Measurements from ENCODE around the gene IFT122.
"Not testable (repeated sequence)": the region's sequence is repeated elsewhere in the genome, so short reads cannot be mapped to it uniquely, and the experiment has no call there.

Gene IFT122

DNA sequence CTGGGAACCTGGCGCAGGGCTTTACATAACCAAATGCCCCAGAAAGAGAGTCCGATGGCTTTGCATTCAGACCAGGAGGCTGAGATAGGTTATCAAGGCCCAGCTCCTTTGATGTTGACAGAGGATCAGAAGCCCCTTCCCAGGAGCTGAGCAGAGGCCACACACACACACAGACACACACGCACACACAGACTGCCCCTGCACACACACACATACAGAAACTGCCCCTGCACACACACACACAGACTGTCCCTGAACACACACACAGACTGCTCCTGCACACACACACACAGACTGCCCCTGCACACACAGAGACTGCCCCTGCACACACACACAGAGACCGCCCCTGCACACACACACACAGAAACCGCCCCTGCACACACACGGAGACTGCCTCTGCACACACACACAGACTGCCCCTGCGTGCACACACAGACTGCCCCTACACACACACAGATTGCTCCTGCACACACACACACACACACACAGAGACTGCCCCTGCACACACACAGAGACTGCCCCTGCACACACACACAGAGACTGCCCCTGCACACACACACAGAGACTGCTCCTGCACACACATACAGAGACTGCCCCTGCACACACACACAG lies 75.9 kb downstream of the IFT122 start:
- not testable (repeated sequence) for DNase-seq (ENCODE audit: low read depth in 2 of 2)

DNA sequence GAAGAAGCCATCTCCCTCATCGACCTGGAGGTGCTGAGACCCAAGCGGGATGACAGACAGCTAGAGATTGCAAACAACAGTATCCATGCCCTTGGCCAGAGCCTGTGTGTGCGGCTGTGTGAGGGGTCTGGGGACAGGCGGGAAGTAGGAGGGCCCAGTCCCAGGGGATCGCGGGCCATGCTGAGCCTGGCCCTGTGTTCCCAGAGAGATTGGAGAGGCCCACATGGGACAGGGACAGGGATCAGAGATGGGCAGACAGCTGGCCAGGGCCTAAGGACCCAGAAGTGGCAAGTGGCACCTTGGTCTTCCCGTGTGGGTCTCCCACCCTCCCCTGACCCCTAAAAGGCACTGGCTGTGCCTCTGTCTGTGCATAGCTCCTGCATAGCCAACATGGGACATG lies 77.5 kb downstream of the IFT122 start:
- DNase-seq (ENCODE audit: low read depth in 2 of 2): no peak

DNA sequence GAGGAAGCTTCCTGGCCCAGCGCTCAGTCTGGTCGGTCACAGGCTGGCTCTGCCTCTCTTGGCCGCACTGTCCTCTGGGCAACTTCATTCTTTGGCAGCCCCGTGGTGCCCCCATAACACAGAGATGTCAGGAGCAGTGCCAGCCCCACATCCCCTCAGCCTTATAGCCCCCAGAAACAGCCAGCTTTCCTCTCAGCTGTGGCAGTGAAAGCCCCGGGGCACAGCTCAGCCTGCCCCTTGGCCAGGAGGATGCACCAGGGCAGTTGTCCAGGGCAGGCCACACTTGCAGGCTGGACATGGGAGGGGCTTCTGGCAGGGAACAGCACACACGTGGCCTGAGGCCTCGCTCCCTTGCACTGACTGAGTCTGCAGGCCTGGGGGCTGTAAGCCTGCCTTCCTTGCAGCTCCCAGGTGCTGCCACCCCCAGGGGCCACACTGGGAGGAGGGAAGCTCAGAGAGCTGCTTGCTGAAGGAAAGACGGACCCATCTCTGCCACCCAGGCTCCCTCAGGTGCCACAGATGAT lies 78.1 kb downstream of the IFT122 start:
- no peak for DNase-seq (ENCODE audit: low read depth in 2 of 2)

DNA sequence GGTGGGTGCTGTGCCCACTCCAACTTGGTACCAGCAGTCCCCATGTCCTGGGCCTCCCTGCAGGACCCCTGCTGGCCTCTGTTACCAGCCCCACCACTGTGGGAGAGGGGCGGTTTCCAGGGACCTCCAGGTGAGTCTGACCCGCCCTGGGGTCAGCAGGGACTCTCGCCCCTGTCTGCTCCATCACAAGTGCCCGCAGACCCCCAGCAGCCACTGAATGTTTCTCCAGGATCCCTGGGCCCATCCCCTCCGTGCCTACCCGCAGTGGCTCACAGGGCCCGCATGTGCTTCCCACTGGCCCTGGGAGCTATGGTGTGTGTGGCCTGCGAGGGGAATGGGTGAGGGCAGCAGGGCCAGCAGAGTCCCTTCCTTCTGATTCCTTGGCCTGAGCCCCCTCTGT lies 78.6 kb downstream of the IFT122 start:
- DNase-seq (ENCODE audit: low read depth in 2 of 2): no peak

DNA sequence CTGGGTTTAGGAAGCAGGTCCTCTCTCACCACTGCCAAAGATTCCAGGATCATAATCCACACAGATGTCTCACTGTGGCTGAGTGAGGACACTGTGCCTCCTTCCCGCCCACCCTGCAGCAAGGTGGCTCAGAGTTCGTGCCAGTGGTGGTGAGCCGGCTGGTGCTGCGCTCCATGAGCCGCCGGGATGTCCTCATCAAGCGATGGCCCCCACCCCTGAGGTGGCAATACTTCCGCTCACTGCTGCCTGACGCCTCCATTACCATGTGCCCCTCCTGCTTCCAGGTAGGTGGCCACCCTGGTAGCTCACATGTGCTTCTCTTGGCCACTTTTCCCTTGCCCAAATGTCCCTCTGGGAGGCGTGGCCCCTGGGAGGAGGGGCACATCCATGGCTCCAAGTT lies 79.4 kb downstream of the IFT122 start:
- no peak for DNase-seq (ENCODE audit: low read depth in 2 of 2)

DNA sequence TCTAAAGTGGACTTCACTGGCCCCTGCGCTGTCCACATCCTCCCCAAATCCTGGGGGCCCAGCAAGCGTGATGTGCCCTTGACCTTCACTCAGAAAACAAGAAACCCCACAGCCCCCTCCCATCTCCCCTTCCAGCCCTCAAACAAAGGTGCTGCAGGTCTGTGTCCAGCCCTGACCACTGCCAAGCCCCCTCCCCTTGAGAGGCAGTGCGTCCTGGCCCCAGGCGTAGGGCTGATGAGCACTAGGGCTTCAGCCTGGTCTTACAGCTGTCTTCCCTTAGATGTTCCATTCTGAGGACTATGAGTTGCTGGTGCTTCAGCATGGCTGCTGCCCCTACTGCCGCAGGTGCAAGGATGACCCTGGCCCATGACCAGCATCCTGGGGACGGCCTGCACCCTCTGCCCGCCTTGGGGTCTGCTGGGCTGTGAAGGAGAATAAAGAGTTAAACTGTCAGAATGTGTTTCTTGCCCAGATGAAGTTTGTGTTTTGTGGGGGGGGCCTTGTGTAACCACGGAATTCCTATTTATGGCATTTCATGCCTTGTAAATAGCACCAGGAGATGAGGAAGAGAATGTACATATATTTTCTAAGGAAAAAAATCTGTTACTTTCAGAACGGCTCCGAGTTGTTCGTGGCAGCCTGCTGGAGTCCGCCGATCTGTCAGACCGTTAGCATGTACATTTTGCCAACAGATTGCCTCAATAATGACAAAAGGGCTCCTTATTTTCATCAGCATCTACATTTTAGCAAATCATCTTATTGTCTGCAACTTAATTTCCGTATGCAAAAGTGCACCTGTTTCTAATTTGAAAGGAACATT lies 80.1 kb downstream of the IFT122 start:
- DNase-seq (ENCODE audit: low read depth in 2 of 2): no peak

DNA sequence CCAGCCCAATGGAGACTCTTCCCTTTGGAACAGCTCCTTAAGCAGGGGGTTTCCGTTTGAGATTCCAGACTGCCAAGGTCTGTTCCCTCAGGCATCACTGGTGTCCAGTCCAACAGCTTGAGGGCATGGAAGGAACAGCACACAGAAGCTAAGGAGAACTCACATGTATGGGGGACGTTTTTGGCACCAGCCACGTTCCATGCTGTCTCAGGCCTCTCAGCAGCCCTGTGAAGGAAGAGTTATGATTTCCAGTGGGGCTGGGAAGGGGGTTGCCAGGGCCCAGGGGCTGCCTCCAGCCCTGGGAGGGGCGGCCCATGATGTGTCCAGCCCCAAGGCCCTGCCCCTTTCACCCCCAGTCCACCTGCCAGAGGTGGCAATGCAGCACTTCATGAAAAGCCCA lies 80.9 kb downstream of the IFT122 start:
- no peak for DNase-seq (ENCODE audit: low read depth in 2 of 2)

DNA sequence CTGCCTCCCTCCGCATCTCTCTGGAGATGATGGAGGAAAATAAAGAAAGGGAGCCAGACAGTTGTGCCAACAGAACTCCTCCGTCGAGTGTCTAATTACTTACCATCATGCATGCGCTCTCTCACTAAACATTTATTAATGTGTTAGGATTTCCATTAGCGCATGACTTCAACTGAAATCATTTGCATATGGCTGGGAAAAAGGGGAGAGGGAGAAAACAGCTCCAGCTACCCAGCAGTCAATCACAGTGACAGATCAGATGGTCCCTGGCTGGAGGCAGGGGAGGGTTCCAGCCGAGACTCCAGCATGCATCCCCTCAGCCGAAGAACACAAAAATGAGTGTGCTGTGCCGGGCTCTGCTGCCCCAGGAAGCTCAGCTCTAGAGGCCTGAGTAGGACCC lies 81.6 kb downstream of the IFT122 start:
- no peak for DNase-seq (ENCODE audit: low read depth in 2 of 2)

DNA sequence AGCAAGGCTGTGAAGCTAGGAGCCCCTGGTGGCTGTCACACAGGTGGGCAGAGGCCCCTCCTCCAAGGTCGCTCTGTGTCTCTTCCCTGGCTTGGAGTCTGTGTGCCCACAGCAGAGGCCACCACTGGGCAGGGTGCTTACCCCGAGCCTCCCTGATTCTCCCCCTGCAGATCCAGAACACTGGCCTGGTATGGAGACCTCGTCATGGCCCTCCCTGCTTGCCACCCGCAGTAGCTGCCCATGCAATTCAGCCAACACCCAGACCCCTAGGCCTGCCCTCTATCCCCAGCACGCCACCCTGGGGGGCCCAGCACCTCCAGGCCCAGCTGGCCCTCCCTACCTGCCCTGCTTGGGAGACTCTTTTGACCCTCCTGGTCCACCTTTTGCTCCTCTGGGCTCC lies 82.9 kb downstream of the IFT122 start:
- no peak for DNase-seq (ENCODE audit: low read depth in 2 of 2)

DNA sequence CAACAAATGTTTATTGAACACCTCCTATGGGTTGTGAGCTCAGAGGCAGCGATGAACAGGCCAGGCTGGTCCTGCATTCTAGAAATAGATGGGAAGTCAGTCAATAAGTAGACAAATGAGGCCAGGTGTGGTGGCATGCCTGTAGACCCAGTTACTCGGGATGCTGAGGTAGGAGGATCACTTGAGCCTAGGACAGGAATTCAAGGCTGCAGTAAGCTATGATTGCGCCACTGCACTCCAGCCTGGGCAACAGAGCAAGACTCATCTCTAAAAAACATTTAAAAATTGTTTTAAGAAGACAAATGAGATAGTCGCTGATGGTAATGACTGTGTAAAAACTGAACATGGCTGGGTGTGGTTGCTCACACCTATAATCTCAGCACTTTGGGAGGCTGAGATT lies 84.1 kb downstream of the IFT122 start:
- DNase-seq (ENCODE audit: low read depth in 2 of 2): no peak

DNA sequence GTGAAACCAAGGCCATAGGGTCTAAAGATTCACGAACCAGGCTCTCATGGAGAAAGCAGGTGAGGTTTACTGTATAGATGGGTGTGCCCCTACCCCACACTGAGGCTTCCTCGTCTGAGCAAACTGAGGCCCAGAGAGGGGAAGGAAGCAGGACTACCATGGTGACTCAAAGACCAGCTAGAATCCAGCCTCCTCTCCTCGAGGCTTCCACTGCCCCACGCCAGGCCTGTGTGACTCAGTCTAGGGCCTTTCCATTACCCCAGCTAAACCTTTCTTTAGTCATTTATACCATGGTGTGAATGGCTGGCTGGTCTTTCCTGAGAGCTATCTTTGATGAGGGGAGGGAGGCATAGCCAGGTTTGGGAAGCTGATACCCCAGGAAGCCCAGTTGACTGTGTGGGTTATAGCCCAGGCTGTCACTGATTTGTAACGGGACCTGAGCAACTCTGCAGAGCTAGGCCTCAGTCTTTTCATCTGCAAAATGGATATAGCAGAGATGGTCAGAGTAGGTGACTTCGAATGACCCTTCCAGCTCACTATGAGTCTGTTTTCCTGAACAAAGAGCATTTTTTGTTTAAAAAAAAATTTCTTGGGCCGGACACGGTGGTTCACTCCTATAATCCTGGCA lies 85.4 kb downstream of the IFT122 start:
- peak in 1 of 2 donors; percentile 3 for DNase-seq (ENCODE audit: low read depth in 2 of 2)

DNA sequence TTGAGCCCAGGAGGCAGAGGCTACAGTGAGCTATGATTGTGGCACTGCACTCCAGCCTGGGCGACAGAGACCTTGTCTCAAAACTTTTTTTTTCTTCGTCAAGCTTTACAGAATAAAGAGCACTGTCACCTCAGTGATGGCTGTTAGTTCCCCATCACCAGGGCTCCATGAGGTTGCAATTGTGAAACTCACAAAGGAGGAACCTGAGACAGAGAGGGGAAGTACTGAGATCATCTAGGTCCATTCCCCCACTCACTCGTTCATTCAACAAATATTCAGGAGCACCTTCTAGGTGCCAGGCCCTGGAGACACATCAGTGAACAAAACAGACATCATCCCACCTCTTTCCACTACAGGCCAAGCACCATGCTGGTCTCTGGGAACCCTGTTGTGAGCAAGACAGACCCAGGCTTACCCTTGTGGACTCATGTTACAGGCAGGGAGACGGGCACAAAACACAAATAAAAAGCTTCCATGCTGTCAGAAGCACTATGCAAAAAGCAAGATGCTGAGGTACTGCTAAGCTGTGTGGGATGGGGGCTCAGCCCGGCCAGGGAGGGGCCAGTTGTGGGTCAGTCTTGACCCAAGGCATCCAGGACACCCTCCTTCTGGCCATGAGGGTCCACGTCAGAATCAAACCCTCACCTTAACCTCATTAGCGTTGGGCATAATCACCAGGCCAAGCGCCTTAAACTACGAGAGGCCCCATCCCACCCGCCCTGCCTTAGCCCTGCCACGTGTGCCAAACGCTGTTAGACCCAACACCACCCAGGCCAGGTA lies 86.3 kb downstream of the IFT122 start:
- DNase-seq (ENCODE audit: low read depth in 2 of 2): no peak

DNA sequence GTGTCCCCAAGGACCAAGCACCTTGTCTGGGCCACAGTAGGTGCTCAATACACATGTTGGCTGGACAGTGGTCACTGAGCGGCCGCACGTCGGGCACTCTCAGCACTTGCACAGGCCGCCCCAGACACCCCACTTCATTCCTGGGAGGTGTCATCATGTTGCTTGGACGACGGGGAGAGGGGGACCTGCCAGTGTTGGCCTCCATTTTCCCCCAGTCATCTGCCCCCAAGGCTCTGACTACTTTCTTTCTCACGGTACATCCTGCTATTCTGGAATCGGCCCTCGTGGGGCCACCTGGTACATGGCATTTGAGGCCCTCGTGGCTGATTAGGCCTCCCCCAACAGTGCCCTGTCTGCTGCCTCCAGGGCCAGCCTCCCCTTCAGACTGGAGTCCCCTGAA lies 87.2 kb downstream of the IFT122 start:
- DNase-seq (ENCODE audit: low read depth in 2 of 2): no peak

DNA sequence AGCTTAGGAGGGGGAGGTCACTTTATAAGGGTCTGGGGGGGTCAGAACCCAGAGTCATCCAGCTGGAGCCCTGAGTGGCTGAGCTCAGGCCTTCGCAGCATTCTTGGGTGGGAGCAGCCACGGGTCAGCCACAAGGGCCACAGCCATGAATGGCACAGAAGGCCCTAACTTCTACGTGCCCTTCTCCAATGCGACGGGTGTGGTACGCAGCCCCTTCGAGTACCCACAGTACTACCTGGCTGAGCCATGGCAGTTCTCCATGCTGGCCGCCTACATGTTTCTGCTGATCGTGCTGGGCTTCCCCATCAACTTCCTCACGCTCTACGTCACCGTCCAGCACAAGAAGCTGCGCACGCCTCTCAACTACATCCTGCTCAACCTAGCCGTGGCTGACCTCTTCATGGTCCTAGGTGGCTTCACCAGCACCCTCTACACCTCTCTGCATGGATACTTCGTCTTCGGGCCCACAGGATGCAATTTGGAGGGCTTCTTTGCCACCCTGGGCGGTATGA lies 88.6 kb downstream of the IFT122 start, which contains the start of gene RHO:
Gene RHO (plus strand): TSS at position 51 of the 512 bp plus-strand sequence. CDS start 95 bp downstream, at position 146.
- DNase-seq (ENCODE audit: low read depth in 2 of 2): no peak

DNA sequence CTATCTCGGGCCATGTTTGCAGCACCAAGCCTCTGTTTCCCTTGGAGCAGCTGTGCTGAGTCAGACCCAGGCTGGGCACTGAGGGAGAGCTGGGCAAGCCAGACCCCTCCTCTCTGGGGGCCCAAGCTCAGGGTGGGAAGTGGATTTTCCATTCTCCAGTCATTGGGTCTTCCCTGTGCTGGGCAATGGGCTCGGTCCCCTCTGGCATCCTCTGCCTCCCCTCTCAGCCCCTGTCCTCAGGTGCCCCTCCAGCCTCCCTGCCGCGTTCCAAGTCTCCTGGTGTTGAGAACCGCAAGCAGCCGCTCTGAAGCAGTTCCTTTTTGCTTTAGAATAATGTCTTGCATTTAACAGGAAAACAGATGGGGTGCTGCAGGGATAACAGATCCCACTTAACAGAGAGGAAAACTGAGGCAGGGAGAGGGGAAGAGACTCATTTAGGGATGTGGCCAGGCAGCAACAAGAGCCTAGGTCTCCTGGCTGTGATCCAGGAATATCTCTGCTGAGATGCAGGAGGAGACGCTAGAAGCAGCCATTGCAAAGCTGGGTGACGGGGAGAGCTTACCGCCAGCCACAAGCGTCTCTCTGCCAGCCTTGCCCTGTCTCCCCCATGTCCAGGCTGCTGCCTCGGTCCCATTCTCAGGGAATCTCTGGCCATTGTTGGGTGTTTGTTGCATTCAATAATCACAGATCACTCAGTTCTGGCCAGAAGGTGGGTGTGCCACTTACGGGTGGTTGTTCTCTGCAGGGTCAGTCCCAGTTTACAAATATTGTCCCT lies 89.6 kb downstream of the IFT122 start:
- no peak for DNase-seq (ENCODE audit: low read depth in 2 of 2)

DNA sequence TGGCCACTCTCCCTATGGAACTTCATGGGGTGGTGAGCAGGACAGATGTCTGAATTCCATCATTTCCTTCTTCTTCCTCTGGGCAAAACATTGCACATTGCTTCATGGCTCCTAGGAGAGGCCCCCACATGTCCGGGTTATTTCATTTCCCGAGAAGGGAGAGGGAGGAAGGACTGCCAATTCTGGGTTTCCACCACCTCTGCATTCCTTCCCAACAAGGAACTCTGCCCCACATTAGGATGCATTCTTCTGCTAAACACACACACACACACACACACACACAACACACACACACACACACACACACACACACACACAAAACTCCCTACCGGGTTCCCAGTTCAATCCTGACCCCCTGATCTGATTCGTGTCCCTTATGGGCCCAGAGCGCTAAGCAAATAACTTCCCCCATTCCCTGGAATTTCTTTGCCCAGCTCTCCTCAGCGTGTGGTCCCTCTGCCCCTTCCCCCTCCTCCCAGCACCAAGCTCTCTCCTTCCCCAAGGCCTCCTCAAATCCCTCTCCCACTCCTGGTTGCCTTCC lies 90.3 kb downstream of the IFT122 start:
- DNase-seq (ENCODE audit: low read depth in 2 of 2): no peak

DNA sequence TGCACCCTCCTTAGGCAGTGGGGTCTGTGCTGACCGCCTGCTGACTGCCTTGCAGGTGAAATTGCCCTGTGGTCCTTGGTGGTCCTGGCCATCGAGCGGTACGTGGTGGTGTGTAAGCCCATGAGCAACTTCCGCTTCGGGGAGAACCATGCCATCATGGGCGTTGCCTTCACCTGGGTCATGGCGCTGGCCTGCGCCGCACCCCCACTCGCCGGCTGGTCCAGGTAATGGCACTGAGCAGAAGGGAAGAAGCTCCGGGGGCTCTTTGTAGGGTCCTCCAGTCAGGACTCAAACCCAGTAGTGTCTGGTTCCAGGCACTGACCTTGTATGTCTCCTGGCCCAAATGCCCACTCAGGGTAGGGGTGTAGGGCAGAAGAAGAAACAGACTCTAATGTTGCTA lies 90.8 kb downstream of the IFT122 start:
- DNase-seq (ENCODE audit: low read depth in 2 of 2): no peak

DNA sequence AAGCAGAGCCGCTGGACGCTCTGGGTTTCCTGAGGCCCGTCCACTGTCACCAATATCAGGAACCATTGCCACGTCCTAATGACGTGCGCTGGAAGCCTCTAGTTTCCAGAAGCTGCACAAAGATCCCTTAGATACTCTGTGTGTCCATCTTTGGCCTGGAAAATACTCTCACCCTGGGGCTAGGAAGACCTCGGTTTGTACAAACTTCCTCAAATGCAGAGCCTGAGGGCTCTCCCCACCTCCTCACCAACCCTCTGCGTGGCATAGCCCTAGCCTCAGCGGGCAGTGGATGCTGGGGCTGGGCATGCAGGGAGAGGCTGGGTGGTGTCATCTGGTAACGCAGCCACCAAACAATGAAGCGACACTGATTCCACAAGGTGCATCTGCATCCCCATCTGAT lies 91.7 kb downstream of the IFT122 start:
- DNase-seq (ENCODE audit: low read depth in 2 of 2): no peak

DNA sequence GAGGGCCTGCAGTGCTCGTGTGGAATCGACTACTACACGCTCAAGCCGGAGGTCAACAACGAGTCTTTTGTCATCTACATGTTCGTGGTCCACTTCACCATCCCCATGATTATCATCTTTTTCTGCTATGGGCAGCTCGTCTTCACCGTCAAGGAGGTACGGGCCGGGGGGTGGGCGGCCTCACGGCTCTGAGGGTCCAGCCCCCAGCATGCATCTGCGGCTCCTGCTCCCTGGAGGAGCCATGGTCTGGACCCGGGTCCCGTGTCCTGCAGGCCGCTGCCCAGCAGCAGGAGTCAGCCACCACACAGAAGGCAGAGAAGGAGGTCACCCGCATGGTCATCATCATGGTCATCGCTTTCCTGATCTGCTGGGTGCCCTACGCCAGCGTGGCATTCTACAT lies 92.2 kb downstream of the IFT122 start:
- DNase-seq (ENCODE audit: low read depth in 2 of 2): no peak

DNA sequence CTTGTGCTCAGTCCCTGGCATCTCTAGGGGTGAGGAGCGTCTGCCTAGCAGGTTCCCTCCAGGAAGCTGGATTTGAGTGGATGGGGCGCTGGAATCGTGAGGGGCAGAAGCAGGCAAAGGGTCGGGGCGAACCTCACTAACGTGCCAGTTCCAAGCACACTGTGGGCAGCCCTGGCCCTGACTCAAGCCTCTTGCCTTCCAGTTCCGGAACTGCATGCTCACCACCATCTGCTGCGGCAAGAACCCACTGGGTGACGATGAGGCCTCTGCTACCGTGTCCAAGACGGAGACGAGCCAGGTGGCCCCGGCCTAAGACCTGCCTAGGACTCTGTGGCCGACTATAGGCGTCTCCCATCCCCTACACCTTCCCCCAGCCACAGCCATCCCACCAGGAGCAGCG lies 93.4 kb downstream of the IFT122 start:
- DNase-seq (ENCODE audit: low read depth in 2 of 2): no peak

Data from stimulated activated CD8-positive, alpha-beta memory T cell treated with anti-CD3 and anti-CD28 coated beads, Interleukin-2, amount 100 ng/mL, for 48 hours (primary cell).